ENCODE results near the gene SRBD1.

- TF ChIP-seq CTCF (IDR thresholded peaks at IDR 0.05; ENCODE audit: low read length) (no peak), EZH2 (optimal IDR thresholded peaks at IDR 0.05; ENCODE audit: low read depth, low read length) (no peak), EZH2phosphoT487 (IDR thresholded peaks at IDR 0.05; ENCODE audit: low read length) (no peak)
These were observed 24.9 kb upstream of the SRBD1 start for GRCh38 chr2:45636008-45636407.

All from MM.1S (cell line).